GM23248 (cell line): Measurements from ENCODE around the gene HOXC11.
A peak's percentile ranks its signal among the peaks of the same experiment; 100 is the strongest.

Source experiments
- EZH2 ChIP-seq: fragments of 200-600 bp; sonication (generic); IDR thresholded peaks from 2 replicates; pipeline ENCODE4 v1.6.1; 2018; ENCODE audit warnings: antibody characterized with exemption, mild to moderate bottlenecking; ENCODE audit not compliant: insufficient read depth, poor library complexity, severe bottlenecking
- EZH2phosphoT487 ChIP-seq: fragments of 200-600 bp; sonication (generic); IDR thresholded peaks from 2 replicates; pipeline ENCODE4 v1.6.1; 2018; ENCODE audit warnings: antibody characterized with exemption, moderate library complexity, mild to moderate bottlenecking, low read depth; ENCODE audit not compliant: insufficient read depth

- no peak; the same call in 1 of the 2 replicates for TF ChIP-seq EZH2phosphoT487
- peak; percentile 95 for TF ChIP-seq EZH2
These were observed 2.1 kb downstream of the HOXC11 start for GRCh38 chr12:53975064-53975471.
